Cardiac septum (tissue), 1 donor: ENCODE data around the gene SLC10A7. TPM values are rescaled to one million over a fixed set of nuclear protein-coding genes. Genes with fewer than 3 reads are reported as not detected.

Source experiments
- DNase-seq: peaks from one replicate; pipeline ENCODE4 v3.0.0-alpha.2; 2020; ENCODE audit warnings: low spot score
- intact Hi-C: fragments of 100-400 bp; cut with DNase I; formaldehyde crosslinking; loops from one replicate; pipeline ENCODE4 v1.14.0; 2022
- total RNA-seq: library from RNA; stranded (reverse); fragmentation: NEBNext Ultra II Directional; extraction: Animal tissue kit (Norgen Biotek cat#: 25700); gene quantifications from one replicate; pipeline ENCODE4 v1.2.1, GENCODE V29; 2021
- donor health status: DM: no; HTN: no; CAD: no.

SLC10A7 gene
- total RNA-seq, 1 donor from 2014 or later = 5.0 TPM

DNA sequence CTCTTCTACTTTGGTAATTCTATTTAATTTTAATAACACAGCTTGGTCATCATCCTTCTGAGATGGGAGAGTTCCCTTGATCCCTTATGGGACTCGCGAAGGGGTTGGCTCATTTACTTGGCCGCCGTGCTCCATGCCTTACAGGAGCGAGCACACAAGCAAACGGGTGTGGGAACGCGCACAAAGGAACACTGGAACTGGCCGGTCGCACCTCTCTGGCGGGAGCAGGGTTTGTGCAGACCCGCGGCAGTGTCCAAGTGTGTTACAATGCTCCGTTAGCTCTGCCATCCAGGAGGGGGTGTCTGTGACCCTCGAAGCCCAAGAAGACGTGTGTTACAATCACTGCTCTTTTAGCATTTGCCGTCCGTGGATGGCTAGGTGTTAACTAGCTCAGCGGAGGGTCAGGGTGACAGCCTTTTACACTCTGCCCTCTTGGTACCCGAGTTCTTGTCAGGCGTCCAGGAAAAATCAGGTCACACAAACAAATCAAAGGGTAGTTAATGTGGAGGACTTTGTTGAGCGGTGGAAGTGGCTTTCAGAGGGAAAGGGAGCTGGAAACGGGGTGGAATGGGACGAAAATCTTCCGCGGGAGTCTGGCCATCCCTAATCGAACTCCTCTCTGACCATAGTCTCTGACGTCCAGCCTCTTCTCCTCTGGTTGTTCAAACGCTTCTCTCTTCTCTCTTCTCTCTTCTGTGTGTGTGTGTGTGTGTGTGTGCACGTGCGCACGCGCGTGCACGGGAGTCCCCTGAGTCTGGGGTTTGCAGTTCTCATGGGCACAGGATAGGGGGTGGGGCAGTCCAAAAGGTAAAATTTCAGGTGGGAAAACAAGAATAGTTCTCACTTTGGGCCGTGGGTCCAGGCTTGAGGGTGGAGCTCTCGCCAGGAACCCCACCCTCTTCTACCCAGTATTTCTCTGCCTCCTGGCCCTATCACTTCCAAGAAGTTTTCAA, 76.3 kb downstream of the SLC10A7 start:
- DNase-seq = no peak

DNA sequence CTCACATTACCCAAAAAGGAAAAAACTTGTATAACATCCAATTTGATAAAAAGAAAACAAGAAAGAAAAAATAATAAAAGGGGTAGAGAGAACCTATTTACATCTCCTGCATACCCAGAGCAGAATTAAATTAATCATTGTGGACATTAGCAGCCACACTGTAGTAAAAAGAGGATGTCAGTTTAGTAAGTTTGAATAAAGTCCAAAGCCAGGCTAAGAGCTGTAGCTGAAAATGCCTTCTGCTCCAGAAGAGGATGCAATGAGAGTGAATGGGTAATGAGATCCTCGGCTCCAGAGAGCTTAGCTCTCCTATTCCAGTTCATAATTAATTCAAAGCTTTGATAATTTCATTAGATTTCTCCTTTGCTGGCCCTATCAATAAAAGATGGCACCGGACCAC, 78.2 kb downstream of the SLC10A7 start:
- DNase-seq = no peak
- intact Hi-C loops = no loop called here

More for the DNA sequence above, 76.3 kb downstream of the SLC10A7 start:
- intact Hi-C loops = no loop called here

DNA sequence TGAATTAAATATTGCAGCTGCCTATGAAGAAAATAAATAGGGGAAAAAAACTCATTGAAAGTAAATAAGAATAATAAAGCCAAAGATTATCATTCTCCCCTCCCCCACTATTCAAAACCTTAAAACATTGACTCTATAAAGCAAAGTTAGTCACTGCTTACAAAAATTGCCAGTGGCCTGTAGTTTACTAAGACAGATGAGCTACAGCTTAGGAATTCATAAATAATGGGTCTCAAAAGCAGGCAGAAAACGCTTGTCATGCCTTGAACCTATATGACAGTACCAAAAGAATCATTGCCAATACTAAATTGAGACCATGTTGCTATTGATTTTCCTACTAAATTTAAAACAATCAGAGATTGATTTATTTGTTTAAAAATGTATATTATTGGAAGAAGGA, 78.9 kb downstream of the SLC10A7 start:
- intact Hi-C loops = no loop called here
- DNase-seq = no peak

DNA sequence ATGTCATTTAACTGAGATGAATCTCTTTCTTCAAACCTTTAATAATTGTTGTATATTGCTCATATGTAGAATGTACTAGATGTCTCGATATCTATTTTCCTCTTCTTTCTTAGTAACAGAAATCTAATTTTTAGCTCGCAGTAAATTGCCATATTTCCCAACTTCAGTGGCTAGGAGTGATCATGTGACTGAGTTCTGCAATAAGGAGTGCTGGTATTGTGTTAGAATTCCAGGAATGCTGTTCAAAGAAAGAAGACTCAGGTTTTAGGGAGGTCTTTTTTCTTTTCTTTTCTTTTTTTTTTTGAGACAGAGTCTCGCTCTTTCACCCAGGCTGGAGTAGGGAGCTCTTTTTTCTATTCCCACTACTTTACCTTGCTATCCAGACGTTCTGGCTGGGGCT, 81.7 kb downstream of the SLC10A7 start:
- no peak for DNase-seq
- intact Hi-C loops = no loop called here

DNA sequence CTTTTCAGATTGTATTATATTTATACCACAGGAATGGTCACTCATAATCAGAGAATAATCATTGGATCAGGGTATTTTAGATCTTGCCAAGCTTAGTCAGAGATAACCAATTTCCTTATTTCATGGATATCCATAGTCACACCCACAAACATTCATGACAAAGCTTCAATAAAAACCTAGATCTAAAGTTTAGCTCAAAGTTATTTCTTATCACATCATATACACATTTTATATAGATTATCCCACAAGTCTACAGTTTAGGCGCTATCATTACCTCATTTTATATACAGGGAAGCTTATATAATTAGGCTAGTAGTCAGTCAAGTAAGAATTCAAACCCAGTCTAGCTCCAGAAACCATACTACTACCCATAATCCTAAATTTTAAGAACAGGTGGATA, 82.3 kb downstream of the SLC10A7 start:
- intact Hi-C loops = no loop called here
- DNase-seq = no peak

DNA sequence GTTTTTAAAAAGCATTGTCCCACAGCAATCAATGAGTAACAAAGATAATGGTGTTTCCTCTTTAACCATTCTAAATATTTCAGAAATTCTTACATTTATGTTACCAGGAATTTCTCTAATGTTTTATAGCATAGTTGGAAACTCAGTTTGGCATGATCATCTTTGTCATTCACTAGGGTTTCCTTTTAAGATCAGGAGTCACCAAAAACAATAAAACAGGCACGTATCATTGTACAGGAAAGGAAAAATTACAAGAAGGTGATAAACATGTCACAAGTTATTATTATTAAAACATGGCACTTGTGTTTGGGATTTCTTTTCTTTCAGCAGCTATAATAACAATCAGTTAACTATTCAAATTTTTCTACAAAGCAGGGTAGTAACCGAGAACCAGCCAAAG, 84.0 kb downstream of the SLC10A7 start:
- no peak for DNase-seq
- intact Hi-C loops = no loop called here

DNA sequence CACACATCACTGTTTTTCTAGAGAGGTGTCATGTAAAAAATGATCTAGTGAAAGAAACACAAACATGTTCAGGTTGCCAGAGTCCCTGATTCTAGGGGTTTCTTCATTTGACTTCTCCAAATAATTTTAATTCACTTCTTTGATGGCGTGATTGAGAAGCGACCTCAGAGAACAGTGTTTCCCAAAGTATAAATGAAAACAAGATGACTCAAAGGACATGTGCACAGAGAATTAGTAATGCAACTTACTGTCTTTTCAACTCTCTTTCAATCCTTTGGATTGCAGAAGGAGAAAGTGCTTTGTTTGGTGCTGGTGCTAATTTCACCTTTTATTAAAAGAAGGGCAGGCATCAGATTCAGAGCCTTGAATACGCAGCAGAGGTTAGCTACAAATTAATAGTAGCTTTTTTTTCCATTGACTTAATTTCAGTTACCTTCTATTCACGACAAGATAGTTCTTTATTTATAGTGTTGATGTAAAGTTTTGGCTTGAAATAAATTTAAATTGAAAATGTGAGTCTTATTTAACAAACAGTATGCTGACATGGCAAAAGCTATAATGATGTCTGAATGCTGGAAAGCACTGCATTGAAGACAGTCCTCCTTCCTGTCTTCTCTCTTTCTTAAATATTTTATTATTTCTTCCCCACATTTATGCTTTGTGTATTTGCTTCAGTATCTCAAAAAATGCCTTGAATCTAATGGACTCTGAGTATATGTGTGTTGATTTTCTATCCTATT, 85.1 kb downstream of the SLC10A7 start:
- DNase-seq = no peak
- intact Hi-C loops = no loop called here

DNA sequence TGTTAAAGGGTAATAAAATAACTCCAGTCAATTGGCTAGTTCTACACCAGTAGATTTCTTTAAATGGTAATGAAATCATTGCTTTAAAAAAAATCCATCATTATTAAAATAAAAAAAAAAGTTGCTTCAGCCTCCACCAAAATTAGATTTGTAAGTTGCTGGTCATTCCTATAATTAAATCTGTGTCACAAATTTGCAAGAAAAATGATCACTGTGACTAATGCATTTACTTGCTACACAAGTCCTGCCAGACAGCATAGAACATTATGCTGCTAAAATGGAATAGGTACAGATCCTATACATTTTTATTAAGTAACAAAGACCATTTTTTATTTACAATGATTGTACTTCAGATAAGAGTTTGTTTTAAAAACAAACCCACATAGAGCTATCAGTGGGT, 85.8 kb downstream of the SLC10A7 start:
- intact Hi-C loops = no loop called here
- DNase-seq = no peak

DNA sequence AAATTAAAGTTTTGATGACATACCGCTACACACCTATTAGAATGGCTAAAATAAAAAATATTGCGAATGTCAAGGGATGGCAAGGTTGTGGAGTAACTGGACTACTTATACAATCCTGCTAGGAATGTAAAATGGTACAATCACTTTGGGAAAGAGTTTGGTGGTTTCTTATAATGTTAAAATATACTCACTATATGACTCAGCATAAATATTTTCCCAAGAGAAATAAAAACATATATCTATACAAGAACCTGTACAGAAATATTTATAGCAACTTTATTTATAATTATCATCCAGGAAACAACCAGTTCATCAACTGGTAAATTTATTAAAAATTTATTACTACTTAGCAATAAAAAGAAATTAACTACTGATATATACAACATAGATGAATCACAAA, 89.7 kb downstream of the SLC10A7 start:
- intact Hi-C loops = no loop called here
- DNase-seq = no peak

DNA sequence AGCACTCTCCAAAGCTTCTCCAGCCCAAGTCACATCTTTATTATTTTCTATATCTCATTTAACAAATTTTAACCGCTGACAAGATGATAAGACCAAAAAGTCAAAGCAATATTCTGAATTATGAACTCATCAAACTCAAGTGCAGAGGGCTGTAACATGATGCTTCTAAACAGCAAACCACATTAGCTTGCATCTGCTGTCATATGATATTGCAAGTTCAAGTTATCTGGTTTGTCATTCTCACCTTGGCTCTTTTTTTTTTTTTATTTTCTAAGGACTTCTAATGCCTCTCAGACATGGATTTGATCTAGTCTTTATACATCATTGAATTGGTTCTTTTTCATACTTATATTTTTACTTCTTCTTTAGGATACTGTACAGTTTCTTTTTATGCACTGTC, 93.4 kb downstream of the SLC10A7 start:
- intact Hi-C loops = no loop called here
- no peak for DNase-seq

DNA sequence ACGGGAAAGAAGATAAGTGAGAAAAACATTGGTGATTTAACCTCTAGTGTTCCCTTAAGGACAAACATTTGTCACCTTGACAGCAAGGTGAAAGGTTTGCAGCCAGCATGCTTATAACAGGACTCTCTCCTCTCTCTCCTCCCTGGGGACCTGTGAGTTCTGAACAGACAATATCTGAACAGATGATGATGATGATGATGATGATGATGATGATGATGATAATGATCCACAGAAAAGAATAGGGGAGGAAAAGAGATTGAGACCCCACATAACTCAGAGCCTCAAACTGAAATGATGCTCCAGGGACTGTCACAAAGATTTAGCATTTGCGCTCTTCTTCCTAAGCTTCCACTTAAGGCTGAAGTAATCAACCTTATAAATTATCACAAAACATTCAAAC, 103.9 kb downstream of the SLC10A7 start:
- intact Hi-C loops = no loop called here
- DNase-seq = no peak

DNA sequence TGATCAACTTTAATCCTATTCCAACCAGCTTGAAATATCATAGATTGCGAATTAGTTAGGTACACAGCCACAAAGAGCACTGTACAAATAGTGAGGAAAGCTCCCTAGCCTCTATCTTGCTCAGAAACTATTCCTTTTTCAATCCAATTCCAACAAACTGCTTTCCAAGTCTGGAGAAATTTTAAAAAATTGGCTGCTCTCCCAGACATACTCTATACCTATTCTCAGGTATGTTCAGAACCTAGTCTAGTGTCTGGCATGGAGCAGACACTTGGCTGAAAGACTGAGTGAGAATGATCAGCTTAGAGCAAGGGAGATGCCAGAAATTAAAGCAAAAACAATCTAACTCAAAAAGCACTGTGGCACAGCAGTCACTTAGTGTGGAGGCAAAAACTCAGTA, 105.9 kb downstream of the SLC10A7 start:
- intact Hi-C loops = no loop called here
- DNase-seq = no peak

DNA sequence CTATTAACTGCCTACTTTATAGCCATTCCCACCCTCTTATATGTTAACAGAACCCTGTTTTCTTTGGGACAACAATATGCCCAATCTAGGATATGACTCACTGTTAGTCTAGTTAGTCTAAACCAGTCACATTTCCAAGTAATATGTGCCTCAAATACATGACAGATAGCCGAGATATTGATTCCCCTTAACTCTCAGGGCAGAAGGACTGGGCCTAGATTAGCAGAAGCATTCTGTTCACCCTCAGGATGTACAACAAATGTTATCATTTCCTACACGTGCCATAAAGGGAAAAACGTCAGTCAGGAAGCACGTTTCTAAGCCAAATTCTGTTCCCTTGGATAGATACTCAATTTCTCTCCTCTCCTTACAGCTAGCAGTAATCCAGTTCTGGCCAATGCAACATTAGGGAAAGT, 114.1 kb downstream of the SLC10A7 start:
- DNase-seq = no peak
- intact Hi-C loops = no loop called here

DNA sequence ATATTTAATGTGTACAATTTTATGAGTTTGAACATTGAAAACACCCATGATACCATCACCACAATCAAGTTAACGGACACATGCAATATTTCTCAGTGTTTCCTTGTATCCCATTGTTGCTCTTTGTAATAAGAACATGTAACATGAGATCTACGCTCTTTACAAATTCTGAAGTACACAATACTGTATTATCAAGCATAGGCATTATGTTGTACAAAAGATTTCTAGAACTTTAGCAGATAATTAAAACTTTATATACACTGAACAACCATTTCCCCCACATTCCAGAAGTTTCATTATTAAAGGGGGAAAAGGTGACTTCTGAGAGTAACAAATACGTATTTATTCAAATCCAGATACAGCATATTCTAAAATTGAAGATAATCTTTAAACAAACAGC, 114.5 kb downstream of the SLC10A7 start:
- intact Hi-C loops = no loop called here
- DNase-seq = no peak

DNA sequence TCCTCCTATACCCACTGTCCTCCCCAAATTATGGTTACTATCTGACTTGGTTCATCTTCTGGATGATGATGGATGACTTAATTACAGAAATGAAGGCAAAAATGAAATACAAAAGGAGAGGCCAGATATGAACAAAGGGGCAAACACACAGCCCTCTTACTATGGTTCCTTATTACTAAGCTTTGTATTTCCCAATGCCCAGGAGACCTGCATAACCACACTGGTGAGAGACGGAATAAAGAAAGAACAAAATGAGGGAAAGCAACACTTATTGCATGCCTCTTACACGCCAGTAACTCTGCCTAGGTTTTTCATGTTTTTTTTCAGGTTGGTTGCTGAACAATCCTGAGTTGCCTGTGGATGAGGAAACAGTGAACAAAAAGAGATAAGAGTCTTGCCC, 120.5 kb downstream of the SLC10A7 start:
- no peak for DNase-seq
- intact Hi-C loops = no loop called here

DNA sequence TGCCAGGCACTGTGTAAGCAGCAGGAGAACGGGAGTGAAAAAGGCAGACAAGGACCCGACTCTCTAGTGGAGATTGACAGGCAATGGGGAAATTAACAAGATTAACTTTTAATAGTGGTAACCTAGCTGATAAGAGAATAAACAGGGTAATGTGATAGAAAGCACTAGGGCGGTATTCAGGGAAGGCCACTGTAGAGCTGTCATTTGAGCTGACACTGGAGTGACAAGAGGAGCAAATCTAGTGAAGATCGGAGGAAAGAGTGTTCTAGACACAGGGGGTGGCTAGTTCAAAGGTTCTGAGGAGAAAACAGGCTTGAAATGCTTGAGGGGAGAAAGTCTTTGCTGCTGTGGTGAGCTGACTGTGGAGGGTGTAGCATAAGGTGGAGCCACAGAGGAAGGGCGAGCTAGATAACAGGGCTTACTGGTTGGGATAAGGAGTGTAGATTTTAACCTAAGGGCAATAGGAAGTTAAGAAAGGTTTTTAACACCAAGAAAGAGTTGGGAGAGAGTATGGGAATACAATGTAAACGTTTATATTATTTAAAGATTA, 122.8 kb downstream of the SLC10A7 start:
- intact Hi-C loops = no loop called here
- no peak for DNase-seq

DNA sequence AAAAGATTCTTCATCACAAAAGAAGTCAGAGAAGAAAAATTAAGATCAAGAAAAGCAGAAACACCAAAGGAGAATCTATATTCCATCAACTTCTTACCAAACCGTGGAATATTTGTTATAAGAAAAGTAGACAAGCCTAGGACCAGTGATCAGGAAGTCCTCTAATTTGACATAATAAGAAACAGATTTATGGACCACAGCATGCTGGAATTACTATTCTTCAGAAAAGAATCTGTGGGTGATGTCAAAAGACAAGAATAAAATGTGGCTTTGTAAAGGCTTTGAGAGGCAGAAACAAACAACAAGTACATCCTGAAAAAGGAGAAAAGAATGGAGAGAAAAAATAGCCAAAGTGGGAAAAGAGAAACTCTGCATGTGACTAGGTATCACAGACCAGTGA, 123.3 kb downstream of the SLC10A7 start:
- intact Hi-C loops = no loop called here
- DNase-seq = no peak

DNA sequence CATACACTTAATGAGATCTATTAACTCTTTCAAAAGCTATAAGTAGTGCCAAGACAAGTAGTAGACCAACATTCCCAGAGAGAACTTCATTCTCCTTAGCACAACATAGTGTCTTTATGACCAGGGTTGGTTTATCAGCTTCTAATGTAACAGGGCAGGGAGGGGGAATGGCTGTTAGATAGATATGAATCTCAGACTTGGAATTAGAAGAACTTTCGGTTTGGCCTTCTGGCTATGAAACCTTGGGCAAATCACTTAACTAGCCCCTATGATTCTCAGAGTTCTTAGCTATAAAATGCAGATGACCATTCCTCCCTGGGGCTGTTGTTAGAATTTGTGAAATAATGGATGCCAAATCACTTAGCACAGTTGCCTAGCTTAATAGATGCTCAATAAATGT, 132.2 kb downstream of the SLC10A7 start:
- DNase-seq = no peak
- intact Hi-C loops = no loop called here

DNA sequence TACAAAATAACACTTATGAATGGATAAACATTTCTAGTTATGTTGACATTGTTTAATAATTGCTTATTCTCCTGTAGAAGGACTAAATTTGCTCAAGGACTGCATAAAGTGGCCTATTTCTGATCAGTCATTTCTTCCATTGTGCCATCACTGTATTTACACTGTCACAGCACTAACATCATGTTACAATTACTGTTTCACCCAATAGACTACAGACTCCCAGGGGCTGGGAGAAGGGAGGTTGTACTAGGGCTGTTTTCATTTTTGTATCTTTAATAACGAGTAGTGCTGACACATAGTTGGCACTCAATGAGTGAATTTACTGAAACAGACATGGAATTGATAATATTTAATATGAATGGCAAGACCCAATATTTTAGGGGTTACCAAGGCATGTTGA, 139.5 kb downstream of the SLC10A7 start:
- intact Hi-C loops = no loop called here
- no peak for DNase-seq

DNA sequence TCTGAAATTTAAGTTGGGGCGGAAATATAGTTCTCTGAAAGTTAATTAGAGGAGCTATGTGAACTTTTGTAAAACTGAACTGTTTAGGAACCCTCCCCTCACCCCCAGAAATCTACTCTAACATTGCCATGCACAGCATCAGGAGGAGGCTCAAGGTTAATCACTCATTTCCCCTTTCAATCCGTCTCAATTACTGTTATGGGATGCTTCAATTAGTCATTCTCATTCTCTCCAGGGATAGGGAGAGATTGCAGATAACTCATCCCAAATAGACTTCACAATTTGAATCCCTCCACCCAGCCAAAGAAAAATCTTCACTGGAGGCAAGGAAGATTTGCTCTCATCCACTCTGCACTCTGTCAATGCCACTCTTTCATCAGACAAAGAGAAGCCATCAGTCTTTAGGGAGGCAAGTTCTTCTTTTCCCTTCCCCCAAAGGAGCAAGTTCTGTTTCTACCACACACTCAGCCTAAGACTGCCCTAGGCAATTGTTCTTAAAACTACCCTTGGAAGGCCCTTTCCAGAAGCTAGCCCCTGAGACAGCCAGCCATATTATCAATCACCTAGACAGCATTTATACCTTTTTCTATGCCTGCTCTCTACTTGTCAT, 140.4 kb downstream of the SLC10A7 start:
- intact Hi-C loops = no loop called here

More for the DNA sequence above, 140.4 kb downstream of the SLC10A7 start:
- DNase-seq = no peak
